Endodermal cell (in vitro differentiated cells): ENCODE measurements around the gene PCSK4. TPM values are rescaled to one million over a fixed set of nuclear protein-coding genes. Genes with fewer than 3 reads are reported as not detected.

Source experiments
- DNase-seq: peaks from one replicate; pipeline ENCODE4 v3.0.0-alpha.2; 2017
- H3K27ac ChIP-seq: 2 replicates; pipeline ENCODE4 v1.5.1; 2013; ENCODE audit warnings: mild to moderate bottlenecking, low read depth, low read length, moderate library complexity
- H3K27me3 ChIP-seq: 2 replicates; pipeline ENCODE4 v1.6.1; 2013; ENCODE audit warnings: mild to moderate bottlenecking, low read length, moderate library complexity; ENCODE audit not compliant: insufficient read depth, control insufficient read depth, poor library complexity, severe bottlenecking
- H3K36me3 ChIP-seq: 2 replicates; pipeline ENCODE4 v1.7.0; 2013; ENCODE audit warnings: mild to moderate bottlenecking, low read length, moderate library complexity; ENCODE audit not compliant: control insufficient read depth, insufficient read depth
- H3K4me1 ChIP-seq: one replicate; pipeline ENCODE4 v1.7.0; 2013; ENCODE audit warnings: low read length; ENCODE audit not compliant: control insufficient read depth, insufficient read depth
- H3K4me3 ChIP-seq: 2 replicates; pipeline ENCODE4 v1.5.1; 2013; ENCODE audit warnings: mild to moderate bottlenecking, low read length, moderate library complexity
- H3K9ac ChIP-seq: 2 replicates; pipeline ENCODE4 v1.6.1; 2013; ENCODE audit warnings: mild to moderate bottlenecking, low read length, moderate library complexity; ENCODE audit not compliant: poor library complexity, severe bottlenecking; ENCODE audit errors: extremely low read depth
- H3K9me3 ChIP-seq: 2 replicates; pipeline ENCODE4 v1.6.1; 2013; ENCODE audit warnings: mild to moderate bottlenecking, low read length, moderate library complexity; ENCODE audit not compliant: control insufficient read depth
- H3K27ac Mint-ChIP-seq: 2 replicates; pipeline ENCODE4 v1.8.0; 2020; ENCODE audit warnings: mixed read lengths
- H3K27me3 Mint-ChIP-seq: 2 replicates; pipeline ENCODE4 v1.8.0; 2021; ENCODE audit warnings: mild to moderate bottlenecking, mixed read lengths; ENCODE audit not compliant: insufficient read depth
- H3K36me3 Mint-ChIP-seq: 2 replicates; pipeline ENCODE4 v1.8.0; 2020; ENCODE audit warnings: low read depth, mixed read lengths
- H3K4me1 Mint-ChIP-seq: 2 replicates; pipeline ENCODE4 v1.8.0; 2020; ENCODE audit warnings: mixed read lengths
- H3K4me3 Mint-ChIP-seq: 2 replicates; pipeline ENCODE4 v1.8.0; 2020; ENCODE audit warnings: mild to moderate bottlenecking, moderate library complexity, mixed read lengths
- H3K9me3 Mint-ChIP-seq: 2 replicates; pipeline ENCODE4 v1.8.0; 2020; ENCODE audit warnings: mild to moderate bottlenecking, mixed read lengths
- CTCF ChIP-seq: fragments of 200-600 bp; sonication (generic); conservative IDR thresholded peaks from 2 replicates; pipeline ENCODE4 v1.5.0; 2021; ENCODE audit warnings: antibody characterized with exemption, mild to moderate bottlenecking
- WGBS, 2 experiments: methylation state at CpG; one replicate each; pipeline versions ENCODE4 v1.1.5 to v1.1.7; 2013; ENCODE audit warnings: missing lambda C conversion rate in 2 of 2, mixed read lengths in 1 of 2; ENCODE audit not compliant: insufficient coverage in 1 of 2, insufficient read length in 1 of 2; 5-methylcytosine and 5-hydroxymethylcytosine counted together
- total RNA-seq, 2 donors: library from RNA; stranded (reverse); fragmentation: NEBNext Ultra II Directional in 1 of 2; extraction: Animal tissue kit (Norgen Biotek cat#: 25700) in 1 of 2; gene quantifications; 2 replicates in 1 of 2; 3 replicates in 1 of 2; pipeline ENCODE4 v1.2.1, GENCODE V29; 2021

Gene PCSK4
- total RNA-seq, 2 donors from 2014 or later = 25.2 to 31.6 TPM

- DNase-seq = peak; percentile 60
- H3K27me3 ChIP-seq = peaks cover 72% of the 10 kb centered on the region
- H3K27ac Mint-ChIP-seq = no peak overlapping the region
These were observed 38.0 kb downstream of the PCSK4 start for GRCh38 chr19:1451916-1452801.

GRCh38 chr19:1450735-1451731, 39.1 kb downstream of the PCSK4 start:
- Histone ChIP-seq H3K9me3 (no peaks in the 10 kb centered on the region), H3K27me3 (peaks cover 82% of the 10 kb centered on the region), H3K27ac (peak overlapping the region; percentile 90), H3K9ac (no peak overlapping the region), H3K36me3 (no peaks in the 10 kb centered on the region), H3K4me3 (no peak overlapping the region), H3K4me1 (no peaks in the 10 kb centered on the region)
- Mint-ChIP-seq H3K4me1 (no peaks in the 10 kb centered on the region), H3K9me3 (peaks cover 1% of the 10 kb centered on the region), H3K27me3 (peaks cover 85% of the 10 kb centered on the region), H3K27ac (no peak overlapping the region), H3K36me3 (no peaks in the 10 kb centered on the region), H3K4me3 (no peak overlapping the region)
- peak; percentile 44 for DNase-seq
- 62 to 66% methylated on average over 15 to 22 of the region's 22 CpGs for WGBS, 2 experiments
- TF ChIP-seq CTCF = no peak

More at GRCh38 chr19:1451916-1452801, 38.0 kb downstream of the PCSK4 start:
- Mint-ChIP-seq H3K9me3 (peaks cover 1% of the 10 kb centered on the region), H3K4me1 (no peaks in the 10 kb centered on the region), H3K4me3 (no peak overlapping the region), H3K36me3 (no peaks in the 10 kb centered on the region), H3K27me3 (peaks cover 82% of the 10 kb centered on the region)
- Histone ChIP-seq H3K9me3 (no peaks in the 10 kb centered on the region), H3K27ac (peak overlapping the region; percentile 96), H3K4me3 (no peak overlapping the region), H3K36me3 (no peaks in the 10 kb centered on the region), H3K9ac (no peak overlapping the region), H3K4me1 (no peaks in the 10 kb centered on the region)
- WGBS, 2 experiments = 45 to 59% methylated on average over 29 to 39 of the region's 39 CpGs
- TF ChIP-seq CTCF = no peak
